HepG2 (cell line): ENCODE data around the gene CSF3R. TPM values are rescaled to one million over a fixed set of nuclear protein-coding genes. Genes with fewer than 3 reads are reported as not detected.

ENCODE experiments used
- AGO1 ChIP-seq: fragments of 200-400 bp; formaldehyde crosslinking; IDR thresholded peaks from 2 replicates; pipeline ENCODE4 v1.6.1; 2017; ENCODE audit warnings: mild to moderate bottlenecking, low read depth, low read length, moderate library complexity; ENCODE audit not compliant: poor library complexity, severe bottlenecking
- AHR ChIP-seq: IDR thresholded peaks from 2 replicates; pipeline ENCODE4 v1.6.1; 2018; ENCODE audit warnings: missing genetic modification reagents, missing compliant biosample characterization
- ATRX ChIP-seq: sonication (generic); formaldehyde crosslinking; IDR thresholded peaks from 2 replicates; pipeline ENCODE4 v1.4.0; 2020; ENCODE audit warnings: missing genetic modification reagents, borderline replicate concordance
- CHCHD3 ChIP-seq: sonication (generic); formaldehyde crosslinking; IDR thresholded peaks from 2 replicates; pipeline ENCODE4 v1.8.0; 2022; ENCODE audit warnings: mild to moderate bottlenecking, missing genetic modification reagents, moderate library complexity
- CTCF ChIP-seq: sonication (generic); formaldehyde crosslinking; IDR thresholded peaks from 2 replicates; pipeline ENCODE4 v1.5.0; 2020; ENCODE audit warnings: mild to moderate bottlenecking, missing genetic modification reagents, moderate library complexity
- HNRNPUL1 ChIP-seq: fragments of 200-400 bp; formaldehyde crosslinking; IDR thresholded peaks from 2 replicates; pipeline ENCODE4 v1.6.1; 2017; ENCODE audit warnings: low read depth, mild to moderate bottlenecking, low read length, moderate library complexity
- HOXA9 ChIP-seq: sonication (generic); formaldehyde crosslinking; IDR thresholded peaks from 2 replicates; pipeline ENCODE4 v1.8.1; 2022; ENCODE audit warnings: missing genetic modification reagents, mild to moderate bottlenecking, moderate library complexity, borderline replicate concordance
- KDM3A ChIP-seq: IDR thresholded peaks from 2 replicates; pipeline ENCODE4 v1.6.1; 2018; ENCODE audit warnings: low read depth, missing compliant biosample characterization
- LCORL ChIP-seq, 2 experiments: fragments of 450-650 bp in 1 of 2; sonication (generic) in 1 of 2; formaldehyde crosslinking in 1 of 2; IDR thresholded peaks; 2 replicates each; pipeline versions ENCODE4 v1.5.0 to v1.6.1; 2017 to 2020; ENCODE audit warnings: antibody characterized with exemption in 1 of 2, missing genetic modification reagents in 1 of 2
- MBD4 ChIP-seq: IDR thresholded peaks from 2 replicates; pipeline ENCODE4 v1.6.1; 2012; ENCODE audit warnings: low read length, inconsistent platforms, borderline replicate concordance
- NFE2L2 ChIP-seq: fragments of 150-350 bp; IDR thresholded peaks from 2 replicates; pipeline ENCODE4 v1.6.1; 2014; ENCODE audit warnings: low read length
- NFYC ChIP-seq: IDR thresholded peaks from 2 replicates; pipeline ENCODE4 v1.6.1; 2016; ENCODE audit warnings: missing genetic modification reagents, missing compliant biosample characterization
- PLRG1 ChIP-seq: fragments of 450-650 bp; conservative IDR thresholded peaks from 2 replicates; pipeline ENCODE4 v1.6.1; 2016
- RBM22 ChIP-seq: fragments of 200-400 bp; formaldehyde crosslinking; optimal IDR thresholded peaks from 2 replicates; pipeline ENCODE3; 2017; ENCODE audit warnings: mild to moderate bottlenecking, low read length, moderate library complexity
- SP140L ChIP-seq: sonication (generic); formaldehyde crosslinking; IDR thresholded peaks from 2 replicates; pipeline ENCODE4 v1.4.0; 2020; ENCODE audit warnings: missing genetic modification reagents, borderline replicate concordance
- TMF1 ChIP-seq: sonication (generic); formaldehyde crosslinking; IDR thresholded peaks from 2 replicates; pipeline ENCODE4 v1.8.1; 2022; ENCODE audit warnings: low read depth, missing genetic modification reagents
- ZBTB10 ChIP-seq: sonication (generic); formaldehyde crosslinking; IDR thresholded peaks from 2 replicates; pipeline ENCODE4 v1.4.0; 2020; ENCODE audit warnings: missing genetic modification reagents, borderline replicate concordance
- ZBTB7A ChIP-seq: sonication (generic); formaldehyde crosslinking; IDR thresholded peaks from 2 replicates; pipeline ENCODE4 v1.8.0; 2022; ENCODE audit warnings: mild to moderate bottlenecking, missing genetic modification reagents
- ZNF235 ChIP-seq: sonication (generic); formaldehyde crosslinking; IDR thresholded peaks from 2 replicates; pipeline ENCODE4 v1.8.1; 2023; ENCODE audit warnings: mild to moderate bottlenecking, missing genetic modification reagents, borderline replicate concordance
- ZNF24 ChIP-seq: fragments of 450-650 bp; IDR thresholded peaks from 2 replicates; pipeline ENCODE4 v1.6.1; 2017; ENCODE audit warnings: antibody characterized with exemption, mild to moderate bottlenecking
- ZNF468 ChIP-seq: sonication (generic); formaldehyde crosslinking; IDR thresholded peaks from 2 replicates; pipeline ENCODE4 v1.8.0; 2022; ENCODE audit warnings: mild to moderate bottlenecking, moderate library complexity, missing genetic modification reagents
- ZNF557 ChIP-seq: sonication (generic); formaldehyde crosslinking; IDR thresholded peaks from 2 replicates; pipeline ENCODE4 v1.4.0; 2020; ENCODE audit warnings: missing genetic modification reagents
- ZNF564 ChIP-seq: sonication (generic); formaldehyde crosslinking; IDR thresholded peaks from 2 replicates; pipeline ENCODE4 v1.8.1; 2023; ENCODE audit warnings: mild to moderate bottlenecking, missing genetic modification reagents
- ZNF672 ChIP-seq: sonication (generic); formaldehyde crosslinking; IDR thresholded peaks from 2 replicates; pipeline ENCODE4 v1.8.1; 2022; ENCODE audit warnings: missing genetic modification reagents
- ZNF703 ChIP-seq: sonication (generic); formaldehyde crosslinking; IDR thresholded peaks from 2 replicates; pipeline ENCODE4 v1.5.1; 2020; ENCODE audit warnings: missing genetic modification reagents, mild to moderate bottlenecking, moderate library complexity, borderline replicate concordance
- ZNF777 ChIP-seq: sonication (generic); formaldehyde crosslinking; IDR thresholded peaks from 2 replicates; pipeline ENCODE4 v1.4.0; 2020; ENCODE audit warnings: missing genetic modification reagents
- polyA plus RNA-seq, 8 experiments: library from polyadenylated mRNA; depleted of rRNA in 3 of 8; stranded (reverse) in 7 of 8; unstranded in 1 of 8; fragments of >200 nt; fragmentation: Illumina TruSeq in 4 of 8; extraction: Trizol in 4 of 8; gene quantifications; 2 replicates each; pipeline versions ENCODE4 v1.2.1 to v1.2.3, GENCODE V29; 2011 to 2016; ENCODE audit warnings: low read depth in 4 of 8, missing spikeins in 1 of 8, mixed read lengths in 1 of 8; ENCODE audit not compliant: insufficient read depth in 1 of 8
- total RNA-seq, 5 experiments: library from RNA; depleted of rRNA; stranded (reverse); fragments of >200 nt; fragmentation: Illumina TruSeq; extraction: Trizol; gene quantifications; 2 replicates each; pipeline ENCODE4 v1.2.3, GENCODE V29; 2016; ENCODE audit warnings: low read depth in 1 of 5

CSF3R gene
- total and polyA plus RNA-seq, 2 of the 13 experiments (the other 11 are each of a cell fraction or from before 2014, with no cell fraction given) = 11.9 to 28.8 TPM

- no peak for TF ChIP-seq RBM22
- TF ChIP-seq ZNF777 (CRISPR knock-in tag) = no peak; the same call in 1 of the 2 replicates
- no peak; the same call in 1 of the 2 replicates for TF ChIP-seq ATRX
- TF ChIP-seq ZNF672 (CRISPR knock-in tag) = no peak
- 0 out of 2 replicates have a peak, but pooled peaks have one; percentile 19 for TF ChIP-seq ZNF468 (CRISPR knock-in tag)
- TF ChIP-seq NFYC (CRISPR knock-in tag) = peak; percentile 71
- TF ChIP-seq SP140L (CRISPR knock-in tag) = peak; percentile 24; the same call in 1 of the 2 replicates
- peak; percentile 32; the same call in 1 of the 2 replicates for TF ChIP-seq ZNF564 (CRISPR knock-in tag)
- no peak for TF ChIP-seq ZNF703
- no peak for TF ChIP-seq HNRNPUL1
- TF ChIP-seq ZBTB10 (CRISPR knock-in tag) = peak; percentile 57; the same call in 1 of the 2 replicates
- 0 out of 2 replicates have a peak, but pooled peaks have one; percentile 11 for TF ChIP-seq ZNF24
- TF ChIP-seq ZNF557 (CRISPR knock-in tag) = no peak
- peak; percentile 83 for TF ChIP-seq KDM3A (CRISPR knock-in tag)
- no peak for TF ChIP-seq NFE2L2
- TF ChIP-seq LCORL (IDR thresholded peaks at IDR 0.05) = no peak
- TF ChIP-seq LCORL (CRISPR knock-in tag; IDR thresholded peaks at IDR 0.05) = peak; percentile 84
- TF ChIP-seq MBD4 = no peak
- no peak for TF ChIP-seq PLRG1
- peak; percentile 82; the same call in 1 of the 2 replicates for TF ChIP-seq ZBTB7A (CRISPR knock-in tag)
- TF ChIP-seq AHR (CRISPR knock-in tag) = peak; percentile 97
- TF ChIP-seq HOXA9 = peak; percentile 89; the same call in 1 of the 2 replicates
- no peak for TF ChIP-seq ZNF235 (CRISPR knock-in tag)
- TF ChIP-seq AGO1 = peak; percentile 79
- no peak for TF ChIP-seq CTCF (CRISPR knock-in tag)
- TF ChIP-seq TMF1 (CRISPR knock-in tag) = peak; percentile 37; the same call in 1 of the 2 replicates
- no peak; the same call in 1 of the 2 replicates for TF ChIP-seq CHCHD3 (CRISPR knock-in tag)
Measured at GRCh38 chr1:36463803-36464604, 18.7 kb downstream of the CSF3R start, which contains the start of gene MRPS15 (continued).
